Measurements from ENCODE around the gene RPL5. TPM values are rescaled to one million over a fixed set of nuclear protein-coding genes. Genes with fewer than 3 reads are reported as not detected.

The RPL5 gene
- total RNA-seq, 1 donor from 2014 or later: 1,372 TPM

DNA sequence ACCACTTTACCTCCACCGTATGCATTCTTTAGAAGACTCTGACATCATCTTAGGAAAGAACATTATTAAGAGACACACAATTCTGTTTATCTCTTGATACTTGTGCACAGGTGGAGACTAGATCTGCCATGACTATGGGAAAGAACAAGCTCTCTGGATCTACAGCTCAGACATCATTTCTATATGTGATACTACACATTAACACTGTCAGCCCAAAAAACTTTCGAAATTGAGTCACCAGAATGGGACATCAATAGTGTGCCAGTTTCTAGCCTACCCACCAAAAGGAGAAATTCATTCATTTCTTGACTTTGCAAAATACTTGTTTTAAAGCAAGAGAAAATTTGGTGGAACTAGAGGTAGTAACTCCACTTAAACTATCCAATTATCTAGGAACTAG, 41.0 kb upstream of the RPL5 start:
- H3K4me3 ChIP-seq (ENCODE audit: low read depth, low read length): no peak overlapping the region
- no peak for TF ChIP-seq CTCF (conservative IDR thresholded peaks at IDR 0.05; ENCODE audit: low read depth, low read length)

DNA sequence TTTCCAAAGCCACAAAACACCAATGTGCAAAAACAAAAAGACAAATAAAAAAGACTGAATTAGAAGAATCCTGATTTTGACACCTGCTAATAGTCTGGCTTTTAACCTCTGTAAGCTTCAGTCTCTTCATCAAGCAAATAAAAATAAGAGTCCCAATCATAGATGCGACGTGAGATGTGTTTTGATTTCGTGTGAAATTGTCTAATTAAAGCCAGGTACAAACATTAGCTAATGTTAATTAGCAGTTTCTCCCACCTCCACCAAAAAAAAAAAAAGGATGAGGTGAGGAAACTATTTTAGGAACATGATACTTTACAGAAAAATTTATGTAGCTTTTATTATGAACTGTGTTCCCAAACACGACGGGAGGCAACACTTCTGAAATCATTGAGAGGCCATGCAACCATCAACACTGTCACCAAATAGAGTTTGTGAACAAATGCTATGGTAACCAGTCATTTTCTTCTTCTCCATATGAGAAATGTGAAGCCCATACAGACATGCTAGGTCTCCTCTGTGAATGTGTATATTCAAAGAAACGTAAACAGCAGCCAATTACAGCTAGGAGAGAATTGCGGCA, 40.3 kb upstream of the RPL5 start:
- no peak for DNase-seq (ENCODE audit: low read depth)
- no peak for TF ChIP-seq CTCF (conservative IDR thresholded peaks at IDR 0.05; ENCODE audit: low read depth, low read length)
- H3K4me3 ChIP-seq (ENCODE audit: low read depth, low read length): no peak overlapping the region

More for the DNA sequence above, 41.0 kb upstream of the RPL5 start:
- DNase-seq (ENCODE audit: low read depth): no peak

- no peak overlapping the region for H3K4me3 ChIP-seq (ENCODE audit: low read depth, low read length)
- TF ChIP-seq CTCF (conservative IDR thresholded peaks at IDR 0.05; ENCODE audit: low read depth, low read length): no peak
- DNase-seq (ENCODE audit: low read depth): no peak
Observed at GRCh38 chr1:92792340-92792782, 39.5 kb upstream of the RPL5 start.

- DNase-seq (ENCODE audit: low read depth): no peak
- no peak overlapping the region for H3K4me3 ChIP-seq (ENCODE audit: low read depth, low read length)
Observed at GRCh38 chr1:92795166-92795565, 36.7 kb upstream of the RPL5 start.

DNA sequence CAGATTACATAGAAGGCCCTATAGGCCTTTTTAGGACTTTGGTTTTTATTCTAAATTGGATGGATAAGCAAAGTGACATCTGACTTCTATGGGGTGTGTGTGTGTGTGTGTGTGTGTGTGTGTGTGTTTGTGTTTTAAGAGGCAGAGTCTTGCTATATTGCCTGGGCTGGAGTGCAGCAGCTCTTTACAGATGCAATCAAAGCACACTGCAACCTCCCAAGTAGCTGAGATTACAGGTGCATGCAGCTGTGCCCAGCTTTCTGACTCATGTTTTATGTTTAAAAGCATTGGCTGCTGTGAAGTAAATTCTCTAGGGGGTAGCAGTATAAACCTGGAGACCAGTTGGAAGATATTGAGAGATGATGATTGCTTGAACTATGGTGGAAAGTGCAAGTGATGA, 34.5 kb upstream of the RPL5 start:
- no peak overlapping the region for H3K4me3 ChIP-seq (ENCODE audit: low read depth, low read length)
- DNase-seq (ENCODE audit: low read depth): no peak
- no peak for TF ChIP-seq CTCF (conservative IDR thresholded peaks at IDR 0.05; ENCODE audit: low read depth, low read length)

More at GRCh38 chr1:92795166-92795565, 36.7 kb upstream of the RPL5 start:
- TF ChIP-seq CTCF (conservative IDR thresholded peaks at IDR 0.05; ENCODE audit: low read depth, low read length): no peak

DNA sequence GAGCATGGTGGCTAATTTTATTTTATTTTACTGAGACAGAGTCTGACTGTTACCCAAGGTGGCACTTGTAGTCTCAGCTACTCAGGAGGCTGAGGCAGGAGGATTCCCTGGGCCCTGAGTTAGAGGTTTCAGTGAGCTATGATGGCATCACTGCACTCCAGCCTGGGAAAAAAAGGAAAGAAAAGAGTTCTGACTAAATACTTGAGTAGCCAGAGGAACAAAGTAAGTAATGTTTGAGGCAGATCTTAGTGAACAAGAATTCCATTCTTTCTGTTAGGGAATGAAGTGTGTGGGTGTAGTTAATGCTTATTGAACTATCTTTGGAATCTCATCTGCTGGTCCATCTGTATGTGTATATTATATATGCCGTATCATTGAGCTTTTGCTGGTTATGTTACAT, 33.9 kb upstream of the RPL5 start:
- no peak for TF ChIP-seq CTCF (conservative IDR thresholded peaks at IDR 0.05; ENCODE audit: low read depth, low read length)
- no peak overlapping the region for H3K4me3 ChIP-seq (ENCODE audit: low read depth, low read length)
- DNase-seq (ENCODE audit: low read depth): no peak
